Tibial artery (tissue), 4 donors: ENCODE results near the gene SEZ6L2.

Experiments
- DNase-seq, 2 donors: peaks; one replicate each; pipeline ENCODE4 v3.0.0-alpha.2; 2019
- H3K27ac ChIP-seq, 2 donors: fragments of 200-600 bp; sonication (generic) in 1 of 2; 1 replicate in 1 of 2; 2 replicates in 1 of 2; pipeline ENCODE4 v1.5.1; 2018 to 2019; ENCODE audit warnings: mild to moderate bottlenecking in 1 of 2
- H3K27me3 ChIP-seq, 2 donors: fragments of 200-600 bp; sonication (generic) in 1 of 2; one replicate each; pipeline versions ENCODE4 v1.5.1 to v1.6.0; 2016 to 2019
- H3K36me3 ChIP-seq, 3 donors: fragments of 200-600 bp; sonication (generic) in 2 of 3; one replicate each; pipeline ENCODE4 v1.5.1; 2016 to 2019; ENCODE audit warnings: mild to moderate bottlenecking in 2 of 3
- H3K4me1 ChIP-seq, 4 donors: fragments of 200-600 bp; sonication (generic) in 2 of 4; 1 replicate in 3 of 4; 2 replicates in 1 of 4; pipeline ENCODE4 v1.5.1; 2016 to 2019
- H3K4me3 ChIP-seq, 2 donors: fragments of 200-600 bp; sonication (generic) in 1 of 2; 1 replicate in 1 of 2; 2 replicates in 1 of 2; pipeline ENCODE4 v1.5.1; 2018 to 2019; ENCODE audit warnings: mild to moderate bottlenecking in 2 of 2
- H3K9me3 ChIP-seq, 3 donors: fragments of 200-600 bp; sonication (generic) in 1 of 3; one replicate each; pipeline ENCODE4 v1.5.1; 2016 to 2019
- intact Hi-C: fragments of 100-400 bp; cut with DNase I; formaldehyde crosslinking; loops from one replicate; pipeline ENCODE4 v1.15.0; 2023; ENCODE audit warnings: low total_unique reads
- TF ChIP-seq, protein P1 (sequence below), 2 experiments: fragments of 200-600 bp in 1 of 2; fragments of 450-650 bp in 1 of 2; IDR thresholded peaks; one replicate each; pipeline ENCODE4 v1.5.1; 2017 to 2019; ENCODE audit warnings: antibody characterized with exemption in 2 of 2, mild to moderate bottlenecking in 1 of 2, moderate library complexity in 1 of 2

Gene SEZ6L2

DNA sequence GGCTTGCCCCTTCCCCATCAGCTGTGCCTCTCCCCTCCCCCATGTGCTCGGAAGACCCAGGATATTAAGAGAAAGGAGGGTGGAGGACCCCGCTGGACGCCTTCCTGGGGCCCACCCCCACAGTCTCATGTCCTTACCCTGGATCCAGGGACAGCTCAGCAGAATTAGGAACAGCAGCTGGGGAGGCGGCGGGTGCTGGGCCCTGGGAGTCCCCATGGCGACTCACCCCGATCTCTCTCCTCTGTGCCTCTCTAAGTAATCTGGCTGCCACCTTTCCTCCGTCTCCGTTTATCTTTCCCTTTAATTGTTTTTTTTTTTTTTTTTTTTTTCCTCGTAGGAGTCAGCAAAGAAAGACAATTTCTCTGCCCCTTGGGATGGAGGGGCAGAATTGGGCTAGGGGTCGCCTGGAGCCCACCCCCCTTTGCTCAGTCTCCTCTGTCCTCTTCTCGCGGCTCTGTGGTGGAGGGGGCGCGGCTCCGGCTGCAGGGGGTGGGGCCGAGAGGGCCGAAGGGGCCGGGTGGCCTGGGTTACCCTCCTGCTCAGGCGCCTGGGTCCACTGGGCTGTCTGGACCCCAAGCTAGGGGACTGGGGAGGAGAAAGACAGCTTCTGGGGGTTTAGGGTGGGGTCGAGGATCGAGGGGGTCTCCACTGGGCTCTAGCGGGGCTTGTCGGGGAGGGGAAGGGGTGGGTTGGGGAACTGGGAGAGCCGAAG, 390 bp downstream of the SEZ6L2 start:
- Histone ChIP-seq H3K36me3 (no peaks in the 10 kb centered on the region), H3K4me1 (peaks cover 0 to 26% (median 12%) of the 10 kb centered on the region in 4 donors), H3K27ac (no peak overlapping the region), H3K4me3 (no peak overlapping the region), H3K9me3 (no peaks in the 10 kb centered on the region), H3K27me3 (peaks cover 2 to 48% of the 10 kb centered on the region in 2 donors)
- DNase-seq = no peak
- TF ChIP-seq, protein P1, sequence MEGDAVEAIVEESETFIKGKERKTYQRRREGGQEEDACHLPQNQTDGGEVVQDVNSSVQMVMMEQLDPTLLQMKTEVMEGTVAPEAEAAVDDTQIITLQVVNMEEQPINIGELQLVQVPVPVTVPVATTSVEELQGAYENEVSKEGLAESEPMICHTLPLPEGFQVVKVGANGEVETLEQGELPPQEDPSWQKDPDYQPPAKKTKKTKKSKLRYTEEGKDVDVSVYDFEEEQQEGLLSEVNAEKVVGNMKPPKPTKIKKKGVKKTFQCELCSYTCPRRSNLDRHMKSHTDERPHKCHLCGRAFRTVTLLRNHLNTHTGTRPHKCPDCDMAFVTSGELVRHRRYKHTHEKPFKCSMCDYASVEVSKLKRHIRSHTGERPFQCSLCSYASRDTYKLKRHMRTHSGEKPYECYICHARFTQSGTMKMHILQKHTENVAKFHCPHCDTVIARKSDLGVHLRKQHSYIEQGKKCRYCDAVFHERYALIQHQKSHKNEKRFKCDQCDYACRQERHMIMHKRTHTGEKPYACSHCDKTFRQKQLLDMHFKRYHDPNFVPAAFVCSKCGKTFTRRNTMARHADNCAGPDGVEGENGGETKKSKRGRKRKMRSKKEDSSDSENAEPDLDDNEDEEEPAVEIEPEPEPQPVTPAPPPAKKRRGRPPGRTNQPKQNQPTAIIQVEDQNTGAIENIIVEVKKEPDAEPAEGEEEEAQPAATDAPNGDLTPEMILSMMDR (IDR thresholded peaks at IDR 0.05) = no peak
- intact Hi-C loops = no loop called here

DNA sequence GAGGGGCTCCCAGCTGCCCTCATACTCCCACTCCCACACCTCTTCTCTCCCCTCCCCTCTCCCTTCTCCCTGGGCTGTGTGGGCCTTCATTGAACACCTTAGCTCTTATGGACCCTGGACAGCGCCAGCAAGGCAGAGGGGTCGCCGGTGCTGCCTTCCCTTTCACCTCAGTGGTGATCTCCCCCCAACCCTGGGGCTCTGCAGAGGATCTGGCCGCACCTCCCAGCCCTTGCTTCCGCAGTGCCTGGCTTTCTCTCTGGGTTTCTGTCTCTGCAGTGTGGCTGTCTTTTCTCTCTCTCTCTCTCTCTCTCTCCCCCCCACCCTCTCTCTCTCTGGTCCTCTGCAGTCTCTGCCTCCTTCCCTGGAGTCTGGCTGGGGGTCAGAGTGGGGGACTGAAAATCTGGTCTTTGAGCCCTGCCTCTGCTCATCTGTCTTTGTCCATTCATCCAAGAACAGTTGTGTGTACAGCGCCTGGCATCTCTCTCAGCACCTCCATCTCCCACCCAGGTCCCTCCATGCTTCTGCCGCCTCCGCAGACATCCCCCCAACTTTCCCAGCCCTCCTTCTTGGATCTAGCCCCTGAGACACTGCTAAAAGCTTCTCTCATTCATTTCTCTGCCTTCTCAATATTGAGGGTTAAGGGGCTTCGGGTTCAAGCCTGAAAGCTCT, 1.1 kb downstream of the SEZ6L2 start:
- no peak overlapping the region for H3K4me3 ChIP-seq

DNA sequence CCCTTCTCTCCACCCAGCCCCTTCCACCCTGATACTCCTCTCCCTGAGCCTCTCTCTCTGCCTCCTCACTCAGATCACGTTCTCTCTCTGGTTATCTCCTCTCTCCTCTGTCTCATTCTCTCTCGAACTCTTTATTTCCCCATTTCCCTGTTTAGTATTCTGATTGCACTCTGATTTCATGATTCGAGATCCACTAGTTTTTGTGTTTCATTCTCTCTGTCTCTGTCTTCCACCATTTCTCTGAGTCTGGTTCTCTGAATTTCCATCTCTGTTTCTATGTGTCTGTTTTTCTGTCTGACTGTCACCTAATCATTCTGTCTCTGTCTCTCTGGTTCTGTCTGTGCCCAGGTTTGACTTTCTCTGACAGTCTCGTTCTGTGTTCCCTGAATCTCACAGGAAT, 2.0 kb downstream of the SEZ6L2 start:
- Histone ChIP-seq H3K27me3 (peaks cover 2 to 48% of the 10 kb centered on the region in 2 donors), H3K27ac (no peak overlapping the region), H3K4me1 (peaks cover 0 to 26% (median 12%) of the 10 kb centered on the region in 4 donors), H3K9me3 (no peaks in the 10 kb centered on the region), H3K4me3 (no peak overlapping the region), H3K36me3 (no peaks in the 10 kb centered on the region)
- intact Hi-C loops = no loop called here
- no peak for DNase-seq
- TF ChIP-seq, protein P1 (IDR thresholded peaks at IDR 0.05) = no peak

More for the DNA sequence above, 1.1 kb downstream of the SEZ6L2 start:
- no peaks in the 10 kb centered on the region for H3K9me3 ChIP-seq
- H3K4me1 ChIP-seq = peaks cover 0 to 26% (median 12%) of the 10 kb centered on the region in 4 donors
- TF ChIP-seq, protein P1 (IDR thresholded peaks at IDR 0.05) = no peak
- no peak for DNase-seq
- peaks cover 2 to 48% of the 10 kb centered on the region in 2 donors for H3K27me3 ChIP-seq
- no peak overlapping the region for H3K27ac ChIP-seq
- no peaks in the 10 kb centered on the region for H3K36me3 ChIP-seq
- intact Hi-C loops = no loop called here

DNA sequence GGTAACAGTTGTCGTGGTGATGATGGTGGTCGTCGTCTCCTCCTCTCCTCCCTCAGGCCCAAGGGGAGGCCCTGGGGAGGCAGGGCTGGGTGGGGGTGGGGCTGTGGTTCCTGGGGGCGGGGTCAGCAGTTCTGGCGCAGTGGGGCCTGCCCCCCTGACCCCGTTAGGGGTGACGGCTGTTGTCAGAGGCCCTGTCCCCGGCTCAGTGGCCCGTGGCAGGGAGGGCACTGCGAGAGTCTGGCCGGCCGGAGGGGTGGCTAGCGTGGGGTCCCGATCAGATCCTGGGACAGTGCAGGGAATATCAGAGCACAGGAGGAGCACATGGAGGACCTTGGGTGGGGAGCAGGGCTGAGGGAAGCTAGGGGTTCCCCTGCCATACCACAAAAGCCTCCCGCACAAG, 2.5 kb downstream of the SEZ6L2 start:
- Histone ChIP-seq H3K4me1 (peaks cover 0 to 26% (median 12%) of the 10 kb centered on the region in 4 donors), H3K4me3 (no peak overlapping the region), H3K27ac (no peak overlapping the region), H3K27me3 (peaks cover 2 to 45% of the 10 kb centered on the region in 2 donors), H3K36me3 (no peaks in the 10 kb centered on the region), H3K9me3 (no peaks in the 10 kb centered on the region)
- TF ChIP-seq, protein P1 (IDR thresholded peaks at IDR 0.05) = no peak
- DNase-seq = no peak
- intact Hi-C loops = no loop called here

DNA sequence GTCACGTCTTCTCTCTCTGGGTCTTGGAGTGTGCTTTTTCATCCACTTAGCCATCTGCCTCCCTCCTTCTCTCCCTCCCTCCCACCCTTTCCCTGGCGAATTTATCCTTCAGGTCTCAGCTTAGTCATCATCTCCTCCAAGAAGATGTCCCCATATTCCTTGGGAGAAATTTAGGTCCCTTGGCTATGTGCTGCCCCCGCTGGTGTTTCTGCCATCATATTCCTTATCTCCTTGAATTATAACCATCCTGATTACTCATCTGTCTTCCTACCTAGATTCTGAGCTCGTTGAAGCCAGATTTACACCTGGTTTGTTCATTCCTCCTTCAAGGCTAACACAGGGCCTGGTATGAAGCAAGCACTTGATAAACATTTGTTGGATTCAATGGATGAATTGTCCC, 5.0 kb downstream of the SEZ6L2 start:
- H3K4me3 ChIP-seq = no peak overlapping the region
- no peak overlapping the region for H3K27ac ChIP-seq
- H3K9me3 ChIP-seq = no peaks in the 10 kb centered on the region
- H3K36me3 ChIP-seq = no peaks in the 10 kb centered on the region
- peaks cover 2 to 34% of the 10 kb centered on the region in 2 donors for H3K27me3 ChIP-seq
- TF ChIP-seq, protein P1 (IDR thresholded peaks at IDR 0.05) = no peak
- no peak for DNase-seq
- peaks cover 0 to 6% (median 2%) of the 10 kb centered on the region in 4 donors for H3K4me1 ChIP-seq
- intact Hi-C loops = no loop called here
